Ovary (tissue), 3 donors: ENCODE results near the gene NDOR1.

Experiments
- CTCF ChIP-seq, 3 donors: fragments of 450-650 bp in 2 of 3; fragments of 200-600 bp in 1 of 3; IDR thresholded peaks; one replicate each; pipeline versions ENCODE4 v1.5.1 to v1.8.0; 2016 to 2022; ENCODE audit warnings: antibody characterized with exemption in 3 of 3, mild to moderate bottlenecking in 1 of 3
- POLR2A ChIP-seq: fragments of 450-650 bp; IDR thresholded peaks from one replicate; pipeline ENCODE4 v1.6.1; 2017; ENCODE audit warnings: antibody characterized with exemption, mild to moderate bottlenecking, moderate library complexity
- donor health status: DM: no; HTN: no; CAD: no.

- no peak for TF ChIP-seq POLR2A
- TF ChIP-seq CTCF (IDR thresholded peaks at IDR 0.05) = no peak
Observed at GRCh38 chr9:137158625-137159024, 46.9 kb upstream of the NDOR1 start.
